D721Med (cell line): Measurements from ENCODE around the gene TESK2.

Experiments used
- DNase-seq: peaks from one replicate; pipeline ENCODE4 v3.0.0; 2011; ENCODE audit warnings: low spot score; ENCODE audit not compliant: insufficient read length
- FAIRE-seq: peaks from 2 replicates; lab custom pipeline; 2011; peaks lifted over from hg19 to GRCh38; lab: Jason Lieb, UNC
- CTCF ChIP-seq: IDR thresholded peaks from 2 replicates; pipeline ENCODE4 v1.5.1; 2012; ENCODE audit warnings: mild to moderate bottlenecking, control low read depth; ENCODE audit not compliant: insufficient read depth; ENCODE audit errors: missing control alignments

TESK2 gene

GRCh38 chr1:45339789-45340558, 151.0 kb downstream of the TESK2 start, which contains the start of the genes MUTYH and TOE1:
Gene MUTYH, minus strand, starts transcription at chr1:45340440. Its CDS starts 5,935 bp downstream, at chr1:45334505.
Gene TOE1, plus strand, starts transcription at chr1:45340170. Its CDS starts 83 bp downstream, at chr1:45340253.
- no peak for TF ChIP-seq CTCF
- no peak for FAIRE-seq

GRCh38 chr1:45337630-45338325, 153.2 kb downstream of the TESK2 start:
- no peak for FAIRE-seq
- DNase-seq, result no peak
- TF ChIP-seq CTCF, result no peak

More at GRCh38 chr1:45339789-45340558, 151.0 kb downstream of the TESK2 start, which contains the start of the genes MUTYH and TOE1:
- peak; percentile 80 for DNase-seq

GRCh38 chr1:45335855-45336324, 155.1 kb downstream of the TESK2 start:
- TF ChIP-seq CTCF, result no peak
- FAIRE-seq, result no peak
- no peak for DNase-seq

GRCh38 chr1:45334308-45335245, 156.4 kb downstream of the TESK2 start:
- no peak for DNase-seq
- peak; percentile 41 for FAIRE-seq
- TF ChIP-seq CTCF, result no peak

- TF ChIP-seq CTCF, result no peak
- no peak for FAIRE-seq
- no peak for DNase-seq
Measured at GRCh38 chr1:45332346-45332720, 158.6 kb downstream of the TESK2 start.

GRCh38 chr1:45331436-45332345, 159.3 kb downstream of the TESK2 start:
- FAIRE-seq (no peak), DNase-seq (no peak)
- TF ChIP-seq CTCF, result no peak
